ENCODE results near the gene ARHGAP21.
"Not testable (repeated sequence)": the region's sequence is repeated elsewhere in the genome, so short reads cannot be mapped to it uniquely, and the experiment has no call there.

The ARHGAP21 gene

GRCh38 chr10:24621035-24621795, 102.5 kb downstream of the ARHGAP21 start:
- DNase-seq: not testable (repeated sequence)

GRCh38 chr10:24619994-24620310, 103.7 kb downstream of the ARHGAP21 start:
- DNase-seq: not testable (repeated sequence)

- not testable (repeated sequence) for DNase-seq
Measured at GRCh38 chr10:24619291-24619993, 104.2 kb downstream of the ARHGAP21 start.

- no peak for DNase-seq
Measured at GRCh38 chr10:24618401-24618800, 105.3 kb downstream of the ARHGAP21 start.

GRCh38 chr10:24617771-24618396, 105.8 kb downstream of the ARHGAP21 start:
- peak; percentile 35 for DNase-seq

GRCh38 chr10:24616536-24616935, 107.2 kb downstream of the ARHGAP21 start:
- DNase-seq: peak; percentile 28

GRCh38 chr10:24606021-24606420, 117.7 kb downstream of the ARHGAP21 start:
- no peak for DNase-seq

- no peak for DNase-seq
Measured at GRCh38 chr10:24605141-24605540, 118.5 kb downstream of the ARHGAP21 start.

GRCh38 chr10:24603333-24603732, 120.4 kb downstream of the ARHGAP21 start:
- peak; percentile 62 for DNase-seq

- DNase-seq: no peak
Measured at GRCh38 chr10:24597961-24598360, 125.7 kb downstream of the ARHGAP21 start.

- peak; percentile 65 for DNase-seq
Measured at GRCh38 chr10:24597426-24597825, 126.3 kb downstream of the ARHGAP21 start.

GRCh38 chr10:24596217-24596930, 127.3 kb downstream of the ARHGAP21 start:
- no peak for DNase-seq

- no peak for DNase-seq
Measured at GRCh38 chr10:24590697-24591457, 132.8 kb downstream of the ARHGAP21 start.

GRCh38 chr10:24589265-24589664, 134.4 kb downstream of the ARHGAP21 start:
- no peak for DNase-seq

GRCh38 chr10:24579906-24580305, 143.8 kb downstream of the ARHGAP21 start:
- no peak for DNase-seq

GRCh38 chr10:24579448-24579847, 144.2 kb downstream of the ARHGAP21 start:
- no peak for DNase-seq

GRCh38 chr10:24575481-24576002, 148.1 kb downstream of the ARHGAP21 start:
- no peak for DNase-seq

- no peak for DNase-seq
Measured at GRCh38 chr10:24574578-24575155, 149.0 kb downstream of the ARHGAP21 start.

GRCh38 chr10:24574161-24574560, 149.5 kb downstream of the ARHGAP21 start:
- no peak for DNase-seq

GRCh38 chr10:24571870-24572450, 151.7 kb downstream of the ARHGAP21 start:
- no peak for DNase-seq

GRCh38 chr10:24570658-24571426, 152.8 kb downstream of the ARHGAP21 start:
- no peak for DNase-seq

Measured in fibroblast of skin of right quadriceps (primary cell).